NCI-H1105 (cell line): ENCODE results near the gene PDE8B.
"Not testable (repeated sequence)": the region's sequence is repeated elsewhere in the genome, so short reads cannot be mapped to it uniquely, and the experiment has no call there.

Experiments used
- DNase-seq: peaks from one replicate; lab custom pipeline; 2025; lab: John Stamatoyannopoulos, UW

PDE8B gene

GRCh38 chr5:77437194-77437593 lies 226.7 kb downstream of the PDE8B start:
- DNase-seq: no peak

- DNase-seq: no peak
Measured at GRCh38 chr5:77438071-77438470, 227.6 kb downstream of the PDE8B start.

GRCh38 chr5:77443670-77444069 lies 233.2 kb downstream of the PDE8B start:
- DNase-seq: no peak

GRCh38 chr5:77444356-77444755 lies 233.9 kb downstream of the PDE8B start:
- no peak for DNase-seq

GRCh38 chr5:77448831-77449230 lies 238.4 kb downstream of the PDE8B start:
- DNase-seq: no peak

- no peak for DNase-seq
Measured at GRCh38 chr5:77449277-77449676, 238.8 kb downstream of the PDE8B start.

- DNase-seq: no peak
Measured at GRCh38 chr5:77449981-77450380, 239.5 kb downstream of the PDE8B start.

- DNase-seq: no peak
Measured at GRCh38 chr5:77452351-77452750, 241.9 kb downstream of the PDE8B start.

- DNase-seq: no peak
Measured at GRCh38 chr5:77454123-77454522, 243.6 kb downstream of the PDE8B start.

- DNase-seq: no peak
Measured at GRCh38 chr5:77461287-77461686, 250.8 kb downstream of the PDE8B start.

- no peak for DNase-seq
Measured at GRCh38 chr5:77463905-77464304, 253.4 kb downstream of the PDE8B start.

GRCh38 chr5:77468875-77469274 lies 258.4 kb downstream of the PDE8B start:
- not testable (repeated sequence) for DNase-seq

- not testable (repeated sequence) for DNase-seq
Measured at GRCh38 chr5:77475041-77475440, 264.6 kb downstream of the PDE8B start.
